HG03097 (cell line): ENCODE results near the gene LANCL2.

Experiments
- ATAC-seq: cut with Tn5 transposase; IDR thresholded peaks from one replicate; pipeline ENCODE4 v1.9.1; 2021; ENCODE audit not compliant: unreplicated experiment, low FRiP score

LANCL2 gene

DNA sequence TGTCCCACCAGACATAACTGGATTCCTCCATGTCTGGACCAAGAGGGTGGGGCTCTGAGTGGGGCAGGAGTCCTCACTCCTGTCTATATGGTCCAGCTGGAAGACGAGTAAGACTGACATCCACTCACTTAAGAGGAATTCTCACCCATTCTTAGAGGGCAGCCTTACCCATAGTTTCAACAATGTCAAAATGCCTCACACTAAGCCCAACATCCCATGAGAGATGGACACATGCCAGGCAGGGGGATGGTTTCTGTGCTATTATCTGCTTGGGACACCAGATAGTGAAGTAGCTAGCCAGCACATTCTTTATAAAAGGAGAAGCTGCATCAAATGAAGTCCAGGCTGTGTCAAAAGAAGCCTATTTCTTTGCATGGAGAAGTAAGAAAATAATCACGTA is 4.7 kb upstream of the LANCL2 start:
- ATAC-seq = no peak

DNA sequence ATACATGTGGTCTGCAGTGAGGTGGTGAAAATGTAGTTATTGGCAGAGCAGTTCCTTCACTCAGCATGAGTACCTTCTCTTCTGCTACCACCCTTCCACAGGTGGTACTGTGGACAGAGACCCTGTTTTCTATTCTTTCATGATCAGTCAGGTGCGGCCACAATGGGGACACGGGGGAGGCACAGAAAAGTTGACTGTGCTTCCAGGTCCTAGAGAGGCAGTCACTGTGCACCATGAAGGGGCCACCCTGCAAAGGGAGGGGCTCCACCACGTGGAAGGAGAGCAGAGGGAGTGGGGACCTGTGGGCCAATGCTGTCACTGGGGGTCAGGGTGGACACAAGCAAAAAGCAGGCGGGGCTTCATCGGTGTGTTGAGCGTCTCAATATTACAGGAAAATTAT is 3.6 kb upstream of the LANCL2 start:
- ATAC-seq = no peak

DNA sequence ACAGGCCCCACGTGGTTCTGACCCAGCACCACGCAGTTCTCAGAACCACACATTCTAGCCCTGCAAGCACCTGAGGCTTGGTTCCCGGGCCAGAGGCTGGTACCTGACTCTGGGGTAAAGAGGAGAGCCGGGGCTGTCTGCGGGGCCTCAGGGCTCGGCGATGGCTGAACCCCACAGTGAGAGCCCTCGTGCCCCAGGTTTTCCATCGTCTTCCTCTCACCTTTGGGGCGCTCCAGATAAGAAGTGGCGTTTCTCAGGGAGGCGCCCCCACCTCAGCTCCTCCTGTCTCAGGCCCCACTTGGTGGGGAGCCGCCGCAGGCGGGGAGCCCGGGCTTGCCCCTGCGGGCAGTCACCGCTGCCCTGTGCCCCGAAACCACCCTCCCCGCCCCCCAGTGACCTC is 2.2 kb upstream of the LANCL2 start:
- no peak for ATAC-seq

DNA sequence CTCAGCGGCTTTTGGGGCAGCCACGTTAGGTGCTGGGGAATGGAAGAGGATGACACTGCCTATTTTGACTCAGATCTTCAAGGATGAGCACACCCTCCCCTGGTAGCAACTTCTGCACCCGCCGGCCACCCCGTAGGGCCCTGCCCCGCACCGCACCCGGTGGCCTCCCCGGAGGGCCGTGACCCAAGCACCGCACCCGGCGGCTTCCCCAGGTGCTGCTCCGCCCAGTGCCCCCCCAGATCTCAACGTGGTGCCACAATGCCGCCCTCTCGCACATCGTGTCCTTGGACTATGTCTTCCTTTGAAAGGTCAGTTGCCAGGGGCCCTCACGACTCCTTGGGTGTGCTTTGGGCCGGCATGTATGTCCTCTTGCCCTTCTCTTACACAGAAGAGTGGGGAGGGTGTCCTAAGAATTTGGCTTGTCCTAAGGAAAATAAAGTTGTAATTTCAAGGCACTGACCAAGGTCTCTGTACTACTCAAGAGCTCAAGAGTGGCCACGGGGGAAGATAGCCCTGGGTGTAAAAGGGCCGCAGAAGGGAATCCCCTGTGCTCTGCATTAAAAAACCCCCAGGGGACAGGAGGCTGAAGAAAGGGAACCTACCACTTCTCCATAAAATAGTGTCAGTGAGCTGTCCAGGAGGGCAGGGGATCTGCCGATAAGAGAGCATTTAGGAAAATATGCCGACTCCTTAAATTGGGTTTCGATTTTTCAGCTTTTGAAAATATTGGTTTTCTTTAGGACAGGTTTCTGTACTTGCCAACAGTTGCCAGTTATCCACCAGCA is 1.6 kb upstream of the LANCL2 start:
- no peak for ATAC-seq

DNA sequence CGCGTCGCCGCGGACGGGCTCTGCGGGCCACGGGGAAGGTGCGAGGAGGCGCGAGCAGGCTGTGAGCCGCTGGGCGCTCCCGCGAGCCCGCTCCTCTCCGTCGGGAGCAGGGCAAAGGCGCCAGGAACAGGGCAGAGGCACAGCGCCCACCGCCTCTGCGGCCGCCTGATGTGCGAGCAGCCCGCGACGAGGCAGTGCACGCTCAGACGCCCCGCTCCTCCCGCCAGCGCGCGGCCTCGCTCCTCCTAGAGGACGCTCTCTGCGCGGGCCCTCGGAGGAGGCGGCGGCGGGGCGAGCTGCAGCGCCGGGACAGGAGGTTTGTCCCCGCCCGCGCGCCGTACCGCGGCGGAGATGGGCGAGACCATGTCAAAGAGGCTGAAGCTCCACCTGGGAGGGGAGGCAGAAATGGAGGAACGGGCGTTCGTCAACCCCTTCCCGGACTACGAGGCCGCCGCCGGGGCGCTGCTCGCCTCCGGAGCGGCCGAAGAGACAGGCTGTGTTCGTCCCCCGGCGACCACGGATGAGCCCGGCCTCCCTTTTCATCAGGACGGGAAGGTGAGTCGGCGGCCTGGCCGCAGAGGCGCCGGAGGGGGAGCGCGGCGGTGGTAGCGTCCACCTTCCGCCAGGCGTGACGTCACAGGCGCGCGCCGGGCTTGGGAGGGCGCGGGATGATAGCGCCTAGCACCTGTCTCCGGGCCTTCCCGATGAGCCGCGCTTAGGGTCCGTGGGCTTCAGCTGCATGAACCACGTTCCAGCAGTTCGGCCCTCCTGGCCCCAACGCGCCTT is 731 bp downstream of the LANCL2 start:
- peak; percentile 78 for ATAC-seq

DNA sequence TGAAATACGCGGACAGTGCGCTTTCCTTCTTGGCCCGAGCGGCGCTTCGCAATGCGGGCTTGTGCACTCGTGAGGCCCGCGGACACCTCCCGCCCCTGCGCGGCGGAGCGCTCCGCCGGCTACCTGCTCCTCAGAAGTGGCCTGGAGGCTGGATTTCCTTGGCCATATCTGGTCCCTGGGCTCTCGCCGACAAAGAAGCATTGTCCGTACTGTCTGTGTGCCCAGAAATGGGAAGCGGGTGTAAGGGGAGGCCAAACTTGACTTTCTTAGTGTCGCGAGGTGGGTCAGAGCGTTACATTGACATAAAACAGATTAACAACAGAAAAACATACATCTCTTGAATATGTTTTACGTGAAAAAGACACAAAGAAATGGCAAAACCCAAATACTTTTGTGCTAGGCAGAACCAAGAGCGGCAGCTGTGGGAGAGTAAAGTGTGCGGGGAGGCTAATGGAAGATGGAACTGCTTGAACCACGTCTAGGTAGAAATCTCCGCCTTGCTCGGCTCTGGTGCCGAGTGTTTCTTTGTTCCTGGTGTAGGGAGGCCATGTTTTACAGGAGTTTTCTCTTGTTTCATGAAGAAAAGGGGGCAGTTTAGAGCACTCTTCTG is 1.4 kb downstream of the LANCL2 start:
- ATAC-seq = peak; percentile 18

GRCh38 chr7:55367283-55367840 is 2.2 kb downstream of the LANCL2 start:
- ATAC-seq = no peak

GRCh38 chr7:55369427-55370400 is 4.6 kb downstream of the LANCL2 start:
- no peak for ATAC-seq

DNA sequence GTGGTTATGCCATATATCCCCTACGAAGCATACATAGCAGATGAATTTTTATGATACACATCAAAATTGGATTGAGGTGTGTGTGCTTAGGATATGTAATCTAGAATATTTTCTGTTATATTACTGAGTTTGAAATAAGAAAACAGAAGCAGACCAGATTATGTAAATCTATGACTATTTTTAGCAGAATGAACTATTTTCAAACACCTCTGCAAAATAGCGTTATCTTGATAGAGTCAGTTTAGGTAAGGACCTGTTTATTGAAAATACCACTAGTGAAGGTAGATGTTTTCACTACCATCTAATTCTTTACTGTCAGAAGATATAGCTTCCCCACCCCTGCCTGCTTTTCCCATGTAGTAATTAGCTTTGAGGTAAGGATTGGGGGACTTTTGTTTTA is 9.1 kb downstream of the LANCL2 start:
- ATAC-seq = no peak

- no peak for ATAC-seq
These were observed 10.1 kb downstream of the LANCL2 start for GRCh38 chr7:55375237-55375636.

DNA sequence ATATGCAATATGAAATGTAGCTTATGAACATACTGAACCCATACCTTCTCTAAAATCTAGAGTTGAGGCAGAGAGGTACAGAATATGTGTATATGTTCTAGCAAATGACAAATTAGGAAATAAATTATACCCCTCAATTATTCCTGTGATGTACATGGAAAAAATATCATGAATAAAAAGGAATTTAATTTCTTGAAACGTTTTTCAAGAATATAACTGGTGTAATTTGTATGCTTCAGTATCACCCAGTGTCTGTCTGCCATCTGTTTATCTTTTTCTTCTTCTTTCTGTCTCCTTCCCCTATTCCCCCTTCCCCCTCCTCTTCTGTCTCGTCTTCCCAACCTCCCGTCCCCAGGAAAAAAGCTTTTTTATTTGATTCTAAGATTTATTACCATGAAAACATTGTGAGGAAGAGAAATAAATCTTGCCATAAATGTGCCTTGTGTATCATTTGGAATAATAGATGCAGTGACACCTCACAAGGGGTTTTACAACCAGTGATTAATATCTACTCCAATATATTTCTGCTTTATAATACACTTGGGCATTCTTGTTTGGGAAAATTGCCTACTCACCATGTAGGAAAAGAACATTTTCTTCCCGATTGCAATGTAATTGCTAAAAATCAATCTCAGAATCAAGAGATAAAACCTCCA is 12.2 kb downstream of the LANCL2 start:
- no peak for ATAC-seq

- no peak for ATAC-seq
These were observed 14.1 kb downstream of the LANCL2 start for GRCh38 chr7:55379285-55379684.

GRCh38 chr7:55381189-55381588 is 16.1 kb downstream of the LANCL2 start:
- ATAC-seq = no peak

GRCh38 chr7:55381696-55382095 is 16.6 kb downstream of the LANCL2 start:
- ATAC-seq = no peak

GRCh38 chr7:55382251-55382650 is 17.1 kb downstream of the LANCL2 start:
- no peak for ATAC-seq

DNA sequence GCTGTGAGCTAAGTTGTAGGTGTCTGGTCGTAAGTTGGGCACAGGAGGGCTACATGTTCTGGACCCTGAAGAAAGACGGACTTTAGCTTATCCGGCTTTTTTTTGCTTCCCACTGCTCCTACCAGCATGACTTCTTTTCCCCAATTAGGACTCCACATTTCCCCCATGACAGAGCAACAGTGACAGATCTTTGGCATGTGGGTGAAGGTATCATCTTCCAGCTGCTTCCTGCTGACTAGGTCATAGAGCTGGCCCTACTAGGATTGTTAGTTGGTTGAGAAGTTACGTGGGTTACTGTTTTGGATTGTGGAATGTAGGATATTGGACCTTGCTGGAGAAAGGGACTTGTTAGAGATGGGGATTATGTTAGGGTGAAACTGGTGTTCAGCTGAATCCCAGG is 21.4 kb downstream of the LANCL2 start:
- ATAC-seq = no peak

DNA sequence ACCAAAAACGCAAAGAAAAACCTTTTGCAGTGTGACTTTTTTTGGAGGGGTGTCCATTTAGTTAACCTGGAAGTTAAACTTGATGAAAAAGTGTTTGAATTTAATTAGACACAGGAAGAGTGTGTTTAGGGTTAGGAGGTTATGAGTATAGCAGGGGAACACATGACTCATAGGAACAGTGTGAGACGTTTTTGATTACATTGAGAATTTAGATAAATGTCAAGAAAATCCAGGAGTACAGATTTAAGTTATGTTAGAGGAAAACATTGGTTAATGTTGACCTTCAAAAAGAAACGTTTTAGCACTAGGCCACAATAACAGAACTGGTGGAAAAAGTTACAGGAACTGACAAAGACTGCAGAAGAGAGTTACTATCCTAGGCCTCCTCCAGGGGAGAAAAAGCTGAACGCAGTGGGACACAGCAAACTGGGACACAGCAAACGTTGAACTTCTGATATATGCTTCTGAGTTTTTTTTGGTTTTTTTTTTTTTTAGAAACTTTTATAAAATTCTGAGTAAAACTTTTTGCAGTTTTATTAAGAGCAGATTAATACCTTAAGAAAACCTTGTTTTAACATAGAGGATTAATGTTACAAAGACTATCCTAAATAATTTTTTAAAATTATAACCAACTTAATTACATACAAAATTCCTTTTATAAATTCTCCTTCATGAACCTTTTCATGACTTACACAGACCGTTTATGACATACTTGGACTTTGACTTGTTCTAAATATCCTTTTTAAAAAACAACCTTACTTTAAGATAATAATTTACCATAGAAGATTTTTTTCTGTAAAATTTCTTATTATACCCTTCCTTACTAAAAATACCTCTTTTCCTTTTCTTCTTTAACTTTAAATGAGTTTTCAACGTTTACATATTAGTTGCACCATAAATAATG is 22.2 kb downstream of the LANCL2 start:
- no peak for ATAC-seq

- no peak for ATAC-seq
These were observed 31.2 kb downstream of the LANCL2 start for GRCh38 chr7:55396233-55396785.
